GM20000 (cell line): Measurements from ENCODE around the gene CCDC194.
"Not testable (repeated sequence)": the region's sequence is repeated elsewhere in the genome, so short reads cannot be mapped to it uniquely, and the experiment has no call there.

Experiments used
- DNase-seq: peaks from one replicate; pipeline ENCODE4 v3.0.0; 2012; ENCODE audit warnings: low spot score
- CTCF ChIP-seq: IDR thresholded peaks from 2 replicates; pipeline ENCODE4 v1.5.1; 2012; ENCODE audit warnings: mild to moderate bottlenecking, control low read depth; ENCODE audit errors: extremely low read depth, missing control alignments

The CCDC194 gene

GRCh38 chr19:17385878-17386611 is 8.0 kb downstream of the CCDC194 start:
- peak; percentile 82 for DNase-seq
- peak; percentile 73 for TF ChIP-seq CTCF

- no peak for DNase-seq
- no peak for TF ChIP-seq CTCF
Measured at GRCh38 chr19:17380426-17381138, 13.4 kb downstream of the CCDC194 start.

- no peak for TF ChIP-seq CTCF
- DNase-seq: no peak
Measured at GRCh38 chr19:17379221-17379631, 14.8 kb downstream of the CCDC194 start.

GRCh38 chr19:17378271-17378670 is 15.7 kb downstream of the CCDC194 start:
- no peak for DNase-seq
- TF ChIP-seq CTCF: no peak

GRCh38 chr19:17376935-17377600 is 16.9 kb downstream of the CCDC194 start, which contains the start of gene PLVAP:
Gene PLVAP, minus strand, starts transcription at chr19:17377342. Its CDS starts 54 bp downstream, at chr19:17377288.
- no peak for TF ChIP-seq CTCF
- DNase-seq: no peak

- peak; percentile 66 for DNase-seq
- no peak for TF ChIP-seq CTCF
Measured at GRCh38 chr19:17370026-17370587, 23.9 kb downstream of the CCDC194 start.

- DNase-seq: no peak
- TF ChIP-seq CTCF: no peak
Measured at GRCh38 chr19:17365361-17365760, 28.6 kb downstream of the CCDC194 start.

GRCh38 chr19:17363852-17364605 is 30.0 kb downstream of the CCDC194 start:
- not testable (repeated sequence) for DNase-seq
